Ectodermal cell (in vitro differentiated cells): ENCODE results near the gene CNTNAP3.
"Not testable (repeated sequence)": the region's sequence is repeated elsewhere in the genome, so short reads cannot be mapped to it uniquely, and the experiment has no call there.

Source experiments
- H3K27ac ChIP-seq: 2 replicates; pipeline ENCODE4 v1.7.0; 2013; ENCODE audit warnings: mild to moderate bottlenecking, low read depth, low read length; ENCODE audit not compliant: insufficient read depth, poor library complexity, severe bottlenecking
- H3K27me3 ChIP-seq: 2 replicates; pipeline ENCODE4 v1.7.0; 2013; ENCODE audit warnings: mild to moderate bottlenecking, low read length; ENCODE audit not compliant: insufficient read depth, control insufficient read depth, poor library complexity, severe bottlenecking
- H3K36me3 ChIP-seq: one replicate; pipeline ENCODE4 v1.7.0; 2013; ENCODE audit warnings: low read length; ENCODE audit not compliant: control insufficient read depth, insufficient read depth
- H3K4me1 ChIP-seq: one replicate; pipeline ENCODE4 v1.7.0; 2013; ENCODE audit warnings: low read length; ENCODE audit not compliant: control insufficient read depth, insufficient read depth
- H3K4me3 ChIP-seq: 2 replicates; pipeline ENCODE4 v1.7.0; 2013; ENCODE audit warnings: low read depth, low read length, control low read depth; ENCODE audit not compliant: insufficient read depth
- H3K9me3 ChIP-seq: 2 replicates; pipeline ENCODE4 v1.7.0; 2013; ENCODE audit warnings: mild to moderate bottlenecking, low read length, moderate library complexity; ENCODE audit not compliant: control insufficient read depth
- WGBS, 2 experiments: methylation state at CpG; one replicate each; pipeline ENCODE4 v1.1.7; 2013; ENCODE audit warnings: missing lambda C conversion rate in 2 of 2; 5-methylcytosine and 5-hydroxymethylcytosine counted together

CNTNAP3 gene

DNA sequence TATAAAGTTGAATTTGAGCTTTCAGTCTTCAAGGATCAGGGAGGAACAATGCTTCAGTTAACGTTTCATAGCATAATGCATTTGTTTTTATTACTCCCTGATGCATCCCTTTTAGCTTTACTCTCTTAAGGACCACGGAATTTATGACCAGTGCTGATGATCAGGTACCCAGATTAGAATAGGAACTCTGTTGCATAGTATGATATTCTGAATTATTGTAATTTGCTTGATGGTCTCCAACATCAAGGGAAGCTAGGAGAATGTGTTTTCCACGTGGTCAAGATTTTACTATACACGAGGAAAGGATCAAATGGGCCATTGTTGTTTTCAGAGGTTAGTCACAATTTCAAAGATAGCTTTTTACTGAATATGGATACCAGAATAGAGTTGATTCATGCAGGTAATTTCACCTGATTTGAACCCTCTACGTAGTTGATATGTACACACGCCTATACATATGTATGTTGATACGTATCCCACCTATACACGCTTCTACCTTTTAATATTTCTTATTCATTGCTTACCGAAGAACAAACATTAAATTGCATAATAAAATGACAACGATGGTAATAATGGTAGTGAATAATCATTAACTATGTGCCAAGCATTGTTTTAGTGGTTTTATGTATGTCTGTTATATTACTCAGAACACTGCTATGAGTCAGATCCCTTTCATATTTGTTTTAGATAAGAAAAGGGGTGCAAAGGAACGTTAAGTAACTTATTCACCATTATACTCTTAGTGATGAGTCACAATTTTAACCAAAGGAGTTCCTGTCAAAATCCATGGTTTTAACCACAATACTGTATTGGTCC, 257.6 kb downstream of the CNTNAP3 start:
- H3K4me3 ChIP-seq, H3K9me3 ChIP-seq, H3K36me3 ChIP-seq, H3K4me1 ChIP-seq, H3K27ac ChIP-seq, H3K27me3 ChIP-seq: not testable (repeated sequence)
- 86 to 93% methylated on average over 2 to 3 of the region's 11 CpGs for WGBS, 2 experiments

GRCh38 chr9:39028855-39029254, 259.1 kb downstream of the CNTNAP3 start:
- H3K4me3 ChIP-seq, H3K9me3 ChIP-seq, H3K27me3 ChIP-seq, H3K4me1 ChIP-seq, H3K27ac ChIP-seq, H3K36me3 ChIP-seq: not testable (repeated sequence)
- 83 to 93% methylated on average over 3 to 4 of the region's 5 CpGs for WGBS, 2 experiments

- not testable (repeated sequence) for H3K9me3 ChIP-seq, H3K27me3 ChIP-seq, H3K27ac ChIP-seq, H3K4me1 ChIP-seq, H3K4me3 ChIP-seq, H3K36me3 ChIP-seq
- WGBS, 2 experiments: 93 to 95% methylated on average over 7 of the region's 7 CpGs
Measured at GRCh38 chr9:39028168-39028567, 259.8 kb downstream of the CNTNAP3 start.

GRCh38 chr9:39025911-39026588, 261.9 kb downstream of the CNTNAP3 start:
- not testable (repeated sequence) for H3K9me3 ChIP-seq, H3K27me3 ChIP-seq, H3K27ac ChIP-seq, H3K36me3 ChIP-seq, H3K4me1 ChIP-seq, H3K4me3 ChIP-seq
- WGBS, 2 experiments: 91 to 94% methylated on average over 4 of the region's 4 CpGs
